H1 (cell line): ENCODE measurements around the gene LTBP1. TPM values are rescaled to one million over a fixed set of nuclear protein-coding genes. Genes with fewer than 3 reads are reported as not detected.

Experiments
- CTCF ChIA-PET: fragments of 300-600 bp; sonication (Branson Sonifier 250); formaldehyde crosslinking; loops from one replicate; lab custom pipeline; 2021; ENCODE audit not compliant: partially characterized antibody; lab: Charles Lee
- POLR2A ChIA-PET: fragments of 300-600 bp; sonication (Branson Sonifier 250); formaldehyde crosslinking; loops from one replicate; lab custom pipeline; 2021; ENCODE audit warnings: inconsistent platforms; ENCODE audit not compliant: partially characterized antibody; lab: Charles Lee
- DNase-seq, 2 experiments: peaks; one replicate each; pipeline versions ENCODE4 v3.0.0 to v3.0.0-alpha.2; 2010 to 2022; ENCODE audit warnings: low spot score in 2 of 2, low read depth in 1 of 2, mixed read lengths in 1 of 2
- FAIRE-seq: peaks from 2 replicates; lab custom pipeline; 2011; peaks lifted over from hg19 to GRCh38; lab: Jason Lieb, UNC
- H2AFZ ChIP-seq: 2 replicates; pipeline ENCODE4 v1.8.1; 2012; ENCODE audit warnings: low read length, inconsistent platforms
- H2AK5ac ChIP-seq: 2 replicates; pipeline ENCODE4 v1.6.1; 2013; ENCODE audit warnings: low read depth, low read length
- H2BK120ac ChIP-seq: replicated peaks from 2 replicates; pipeline ENCODE3; 2013; ENCODE audit warnings: low read depth, low read length, inconsistent platforms
- H2BK12ac ChIP-seq: 2 replicates; pipeline ENCODE4 v1.6.1; 2013; ENCODE audit warnings: low read depth, low read length
- H2BK15ac ChIP-seq: 2 replicates; pipeline ENCODE4 v1.6.1; 2013; ENCODE audit warnings: low read length
- H2BK20ac ChIP-seq: 2 replicates; pipeline ENCODE4 v1.6.1; 2013; ENCODE audit warnings: low read length
- H2BK5ac ChIP-seq: 2 replicates; pipeline ENCODE4 v1.6.1; 2013; ENCODE audit warnings: low read depth, low read length
- H3K14ac ChIP-seq: 2 replicates; pipeline ENCODE4 v1.6.1; 2013; ENCODE audit warnings: inconsistent platforms; ENCODE audit not compliant: insufficient read length
- H3K18ac ChIP-seq: 2 replicates; pipeline ENCODE4 v1.6.1; 2013; ENCODE audit warnings: low read length; ENCODE audit errors: extremely low read depth
- H3K23ac ChIP-seq: 2 replicates; pipeline ENCODE4 v1.6.1; 2013; ENCODE audit warnings: inconsistent platforms; ENCODE audit not compliant: insufficient read length
- H3K23me2 ChIP-seq: 2 replicates; pipeline ENCODE4 v1.6.1; 2013; ENCODE audit warnings: low read depth, low read length
- H3K27ac ChIP-seq: 2 replicates; pipeline ENCODE4 v1.6.1; 2011; ENCODE audit warnings: low read depth, low read length, inconsistent platforms
- H3K27me3 ChIP-seq, 4 experiments: replicated peaks in 1 of 4; 1 replicate in 1 of 4; 2 replicates in 3 of 4; pipeline versions ENCODE4 v1.6.1 to v1.8.1; 2011 to 2013; ENCODE audit warnings: low read length in 3 of 4, mild to moderate bottlenecking in 3 of 4, inconsistent platforms in 2 of 4, mixed read lengths in 2 of 4, moderate library complexity in 1 of 4; ENCODE audit not compliant: control insufficient read depth in 3 of 4, insufficient read depth in 3 of 4; ENCODE audit errors: extremely low read depth in 1 of 4
- H3K36me3 ChIP-seq, 4 experiments: 2 replicates each; pipeline versions ENCODE4 v1.6.1 to v1.8.1; 2011 to 2013; ENCODE audit warnings: mild to moderate bottlenecking in 4 of 4, low read length in 3 of 4, moderate library complexity in 2 of 4, control low read depth in 1 of 4, inconsistent platforms in 1 of 4; ENCODE audit not compliant: insufficient read depth in 4 of 4, control insufficient read depth in 2 of 4
- H3K4ac ChIP-seq: replicated peaks from 2 replicates; pipeline ENCODE3; 2013; ENCODE audit warnings: low read length, low read depth, mixed read lengths, inconsistent platforms; ENCODE audit not compliant: insufficient read length
- H3K4me1 ChIP-seq, 4 experiments: replicated peaks in 1 of 4; 1 replicate in 1 of 4; 2 replicates in 3 of 4; pipeline versions ENCODE4 v1.6.1 to v1.8.1; 2011 to 2013; ENCODE audit warnings: low read length in 3 of 4, inconsistent platforms in 2 of 4, mixed read lengths in 1 of 4; ENCODE audit not compliant: insufficient read depth in 4 of 4, control insufficient read depth in 3 of 4
- H3K4me2 ChIP-seq, 2 experiments: 2 replicates each; pipeline versions ENCODE4 v1.6.1 to v1.8.1; 2011 to 2013; ENCODE audit warnings: low read depth in 2 of 2, low read length in 2 of 2, control low read depth in 1 of 2, inconsistent platforms in 1 of 2, mild to moderate bottlenecking in 1 of 2; ENCODE audit not compliant: insufficient read depth in 1 of 2
- H3K4me3 ChIP-seq, 4 experiments: fragments of 200-600, 300-600 bp in 1 of 4; sonication (generic), shearing (Covaris generic), sonication (Bioruptor Twin) in 1 of 4; 2 replicates each; pipeline versions ENCODE4 v1.5.1 to v1.8.1; 2011 to 2016; ENCODE audit warnings: low read length in 4 of 4, low read depth in 3 of 4, control low read depth in 2 of 4, inconsistent platforms in 2 of 4, mild to moderate bottlenecking in 2 of 4, mixed read lengths in 1 of 4, moderate library complexity in 1 of 4; ENCODE audit not compliant: insufficient read depth in 2 of 4; ENCODE audit errors: extremely low read depth in 1 of 4
- H3K56ac ChIP-seq: replicated peaks from 2 replicates; pipeline ENCODE3; 2013; ENCODE audit warnings: low read depth, mild to moderate bottlenecking, mixed read lengths, low read length, inconsistent platforms; ENCODE audit not compliant: insufficient read length
- H3K79me1 ChIP-seq: 2 replicates; pipeline ENCODE4 v1.6.1; 2013; ENCODE audit warnings: low read depth, low read length, control low read depth
- H3K79me2 ChIP-seq, 2 experiments: 2 replicates each; pipeline versions ENCODE4 v1.6.1 to v1.8.1; 2012 to 2013; ENCODE audit warnings: low read length in 2 of 2, mild to moderate bottlenecking in 2 of 2, inconsistent platforms in 1 of 2; ENCODE audit not compliant: insufficient read depth in 2 of 2, control insufficient read depth in 1 of 2
- H3K9ac ChIP-seq, 4 experiments: replicated peaks in 1 of 4; 1 replicate in 1 of 4; 2 replicates in 3 of 4; pipeline versions ENCODE4 v1.6.1 to v1.8.1; 2011 to 2013; ENCODE audit warnings: low read depth in 3 of 4, low read length in 3 of 4, control low read depth in 2 of 4, mild to moderate bottlenecking in 2 of 4, moderate library complexity in 2 of 4, inconsistent platforms in 1 of 4; ENCODE audit errors: extremely low read depth in 1 of 4
- H3K9me3 ChIP-seq, 2 experiments: 2 replicates each; pipeline versions ENCODE4 v1.6.1 to v1.8.1; 2012 to 2013; ENCODE audit warnings: mild to moderate bottlenecking in 2 of 2, moderate library complexity in 2 of 2, control low read depth in 1 of 2, inconsistent platforms in 1 of 2, low read depth in 1 of 2, low read length in 1 of 2, mixed read lengths in 1 of 2; ENCODE audit not compliant: insufficient read depth in 2 of 2
- H4K20me1 ChIP-seq, 2 experiments: replicated peaks in 1 of 2; 2 replicates each; pipeline versions ENCODE3 to v1.8.1; 2011 to 2013; ENCODE audit warnings: inconsistent platforms in 2 of 2, low read length in 2 of 2, mild to moderate bottlenecking in 1 of 2; ENCODE audit not compliant: insufficient read depth in 2 of 2, control insufficient read depth in 1 of 2
- H4K5ac ChIP-seq: 2 replicates; pipeline ENCODE4 v1.6.1; 2013; ENCODE audit warnings: low read length, low read depth, mixed read lengths, inconsistent platforms; ENCODE audit not compliant: insufficient read length
- H4K8ac ChIP-seq: 2 replicates; pipeline ENCODE4 v1.8.0; 2013; ENCODE audit warnings: mild to moderate bottlenecking, moderate library complexity, low read length, inconsistent platforms; ENCODE audit not compliant: insufficient read depth; ENCODE audit errors: extremely low read depth
- H4K91ac ChIP-seq: replicated peaks from 2 replicates; pipeline ENCODE3; 2013; ENCODE audit warnings: low read length, mixed read lengths, inconsistent platforms; ENCODE audit not compliant: insufficient read length
- ATF3 ChIP-seq: IDR thresholded peaks from 2 replicates; pipeline ENCODE4 v1.6.1; 2011; ENCODE audit warnings: low read depth, mild to moderate bottlenecking, low read length; ENCODE audit not compliant: insufficient read depth
- CTBP2 ChIP-seq: IDR thresholded peaks from 2 replicates; pipeline ENCODE4 v1.7.0; 2011; ENCODE audit warnings: borderline replicate concordance, mild to moderate bottlenecking, moderate library complexity, mixed read lengths, low read length; ENCODE audit not compliant: insufficient read depth, insufficient read length
- HDAC6 ChIP-seq: IDR thresholded peaks from one replicate; pipeline ENCODE4 v1.7.1; 2012; ENCODE audit warnings: low read depth, mild to moderate bottlenecking, inconsistent platforms, low read length, moderate library complexity
- JUN ChIP-seq: IDR thresholded peaks from 2 replicates; pipeline ENCODE4 v1.6.1; 2011; ENCODE audit warnings: low read depth, mild to moderate bottlenecking, improper control_type of control experiment, low read length
- POLR2A ChIP-seq, 2 experiments: IDR thresholded peaks; 1 replicate in 1 of 2; 2 replicates in 1 of 2; pipeline ENCODE4 v1.6.1; 2011; ENCODE audit warnings: low read depth in 2 of 2, low read length in 2 of 2, mild to moderate bottlenecking in 2 of 2; ENCODE audit errors: control extremely low read depth in 1 of 2
- POLR2AphosphoS5 ChIP-seq: IDR thresholded peaks from 2 replicates; pipeline ENCODE4 v1.6.1; 2011; ENCODE audit warnings: low read depth, low read length
- SP1 ChIP-seq: IDR thresholded peaks from 2 replicates; pipeline ENCODE4 v1.6.1; 2011; ENCODE audit warnings: low read depth, low read length
- SUZ12 ChIP-seq: fragments of 200-600 bp; sonication (generic); IDR thresholded peaks from 2 replicates; pipeline ENCODE4 v1.6.1; 2012; ENCODE audit warnings: mild to moderate bottlenecking, inconsistent platforms, low read length, moderate library complexity, mixed read lengths
- TAF1 ChIP-seq: IDR thresholded peaks from 2 replicates; pipeline ENCODE4 v1.6.1; 2011; ENCODE audit warnings: mild to moderate bottlenecking, low read depth, low read length
- TAF7 ChIP-seq: optimal IDR thresholded peaks from 2 replicates; pipeline ENCODE3; 2011; ENCODE audit warnings: low read depth, mild to moderate bottlenecking, inconsistent platforms, low read length, moderate library complexity, borderline replicate concordance
- WGBS, 2 experiments: shearing (Covaris generic) in 1 of 2; methylation state at CpG; one replicate each; pipeline versions ENCODE4 v1.1.6 to v1.1.7; 2013 to 2015; ENCODE audit warnings: low lambda C conversion rate in 2 of 2, mixed read lengths in 2 of 2, inconsistent platforms in 1 of 2, low coverage in 1 of 2, missing lambda C conversion rate in 1 of 2; ENCODE audit not compliant: insufficient replicate concordance in 2 of 2, insufficient coverage in 1 of 2, insufficient read length in 1 of 2; ENCODE audit errors: extremely low coverage in 1 of 2, missing lambda C conversion rate in 1 of 2; 5-methylcytosine and 5-hydroxymethylcytosine counted together
- polyA plus RNA-seq, 7 experiments: library from polyadenylated mRNA; depleted of rRNA in 3 of 7; stranded (reverse) in 5 of 7; unstranded in 2 of 7; fragments of >200 nt in 5 of 7; fragments of 200-250 nt in 2 of 7; gene quantifications; 1 replicate in 5 of 7; 2 replicates in 1 of 7; 4 replicates in 1 of 7; pipeline versions ENCODE4 v1.2.1 to v1.2.3, GENCODE V29; 2011 to 2013; ENCODE audit warnings: missing spikeins in 2 of 7, mixed read lengths in 2 of 7
- total RNA-seq: library from RNA; stranded (reverse); fragmentation: NEBNext Ultra II Directional; extraction: Animal tissue kit (Norgen Biotek cat#: 25700); gene quantifications from 2 replicates; pipeline ENCODE4 v1.2.1, GENCODE V29; 2021
- TF ChIP-seq, protein P1 (sequence below): IDR thresholded peaks from 2 replicates; pipeline ENCODE4 v1.6.1; 2012; ENCODE audit warnings: low read length, inconsistent platforms

LTBP1 gene
- total and polyA plus RNA-seq, 2 of the 8 experiments (the other 6 are each of a cell fraction or from before 2014, with no cell fraction given) = 15.4 to 24.7 TPM

DNA sequence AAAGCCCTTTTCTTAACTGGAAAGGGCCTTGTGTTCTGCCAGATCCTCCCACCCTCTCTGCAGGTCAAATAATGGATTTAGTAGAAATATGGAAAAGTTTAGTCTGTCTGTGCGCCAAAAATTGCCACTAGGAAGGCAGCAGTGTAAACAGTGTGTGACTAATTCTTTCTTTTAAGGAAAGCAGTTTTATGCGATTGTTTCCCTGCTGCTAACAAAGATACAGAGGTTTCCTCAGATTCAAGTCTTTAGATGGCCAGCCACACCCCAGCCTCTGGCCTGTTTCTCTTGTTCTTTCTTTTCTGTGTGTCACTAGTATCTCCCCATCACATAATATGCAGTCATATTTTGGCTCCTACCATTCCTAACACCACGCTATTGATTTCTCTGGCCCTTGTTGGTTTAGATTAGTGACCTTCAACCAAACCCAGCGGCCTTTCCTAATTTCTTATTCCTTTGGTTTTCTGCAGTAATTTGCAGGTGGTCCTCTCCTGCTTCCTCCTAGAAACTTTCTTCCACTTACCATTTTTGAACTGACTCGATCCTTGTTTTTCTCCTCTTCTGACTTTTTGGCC, 157.4 kb downstream of the LTBP1 start:
- no peak overlapping the region for H3K14ac ChIP-seq
- H3K79me1 ChIP-seq = no peaks in the 10 kb centered on the region
- H2BK20ac ChIP-seq = no peak overlapping the region
- H3K23me2 ChIP-seq = no peaks in the 10 kb centered on the region; the same call in 1 of the 2 replicates
- H2AFZ ChIP-seq = no peak overlapping the region
- DNase-seq (no peak), FAIRE-seq (no peak)
- no peaks in the 10 kb centered on the region for H3K9me3 ChIP-seq
- CTCF ChIA-PET = interaction anchor here (0.7 kb wide), 1 partner anchor 545 kb away, joined by 3 read pairs; no protein-coding TSS in a partner anchor
- WGBS, 2 experiments = 86% methylated on average over 5 of the region's 5 CpGs; no CpG with 5 or more reads in 1 of the 2 experiments
- no peak overlapping the region for H3K4me3 ChIP-seq
- no peak overlapping the region for H2BK12ac ChIP-seq
- H3K27ac ChIP-seq = no peak overlapping the region
- H2BK5ac ChIP-seq = no peak overlapping the region
- H3K36me3 ChIP-seq = no peaks in the 10 kb centered on the region
- no peak overlapping the region for H3K4ac ChIP-seq
- H2BK120ac ChIP-seq = no peak overlapping the region
- 0 out of 7 replicates have a peak, but pooled peaks cover 0 to 2% (median under 1%) of the 10 kb centered on the region in 4 experiments for H3K4me1 ChIP-seq
- H3K27me3 ChIP-seq = no peaks in the 10 kb centered on the region
- no peak overlapping the region for H4K5ac ChIP-seq
- peaks cover 0 to 4% of the 10 kb centered on the region in 2 experiments for H4K20me1 ChIP-seq
- no peak overlapping the region for H3K9ac ChIP-seq
- POLR2A ChIA-PET = no interaction called here
- no peak overlapping the region for H2BK15ac ChIP-seq
- H4K8ac ChIP-seq = no peak overlapping the region
- H3K56ac ChIP-seq = no peak overlapping the region
- H3K4me2 ChIP-seq = no peak overlapping the region
- H3K79me2 ChIP-seq = no peaks in the 10 kb centered on the region
- H2AK5ac ChIP-seq = no peak overlapping the region
- H3K23ac ChIP-seq = no peak overlapping the region
- H4K91ac ChIP-seq = no peak overlapping the region
- H3K18ac ChIP-seq = no peak overlapping the region
- TF ChIP-seq CTBP2 = no peak
- TF ChIP-seq TAF7 = no peak
- TF ChIP-seq, protein P1, sequence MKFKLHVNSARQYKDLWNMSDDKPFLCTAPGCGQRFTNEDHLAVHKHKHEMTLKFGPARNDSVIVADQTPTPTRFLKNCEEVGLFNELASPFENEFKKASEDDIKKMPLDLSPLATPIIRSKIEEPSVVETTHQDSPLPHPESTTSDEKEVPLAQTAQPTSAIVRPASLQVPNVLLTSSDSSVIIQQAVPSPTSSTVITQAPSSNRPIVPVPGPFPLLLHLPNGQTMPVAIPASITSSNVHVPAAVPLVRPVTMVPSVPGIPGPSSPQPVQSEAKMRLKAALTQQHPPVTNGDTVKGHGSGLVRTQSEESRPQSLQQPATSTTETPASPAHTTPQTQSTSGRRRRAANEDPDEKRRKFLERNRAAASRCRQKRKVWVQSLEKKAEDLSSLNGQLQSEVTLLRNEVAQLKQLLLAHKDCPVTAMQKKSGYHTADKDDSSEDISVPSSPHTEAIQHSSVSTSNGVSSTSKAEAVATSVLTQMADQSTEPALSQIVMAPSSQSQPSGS = no peak
- no peak for TF ChIP-seq SP1
- no peak for TF ChIP-seq SUZ12
- no peak for TF ChIP-seq TAF1
- no peak for TF ChIP-seq HDAC6
- TF ChIP-seq ATF3 = no peak
- TF ChIP-seq POLR2A (IDR thresholded peaks at IDR 0.05; ENCODE audit: control extremely low read depth in 1 of 2, low read depth in 2 of 2, low read length in 2 of 2) = no peak
- TF ChIP-seq POLR2AphosphoS5 = no peak
- no peak for TF ChIP-seq JUN
